ENCODE data around the gene ZNF862.

ZNF862 gene

GRCh38 chr7:149845257-149845980, 7.2 kb downstream of the ZNF862 start:
- TF ChIP-seq CREB5 (CRISPR knock-in tag; IDR thresholded peaks at IDR 0.05; ENCODE audit: low read depth) = no peak
- no peak for TF ChIP-seq SNAI2 (CRISPR knock-in tag; IDR thresholded peaks at IDR 0.05)
- no peak for TF ChIP-seq ZNF565 (CRISPR knock-in tag; conservative IDR thresholded peaks at IDR 0.05; ENCODE audit: low read depth)

GRCh38 chr7:149846021-149846420, 7.8 kb downstream of the ZNF862 start:
- no peak for ATAC-seq
- no peak for TF ChIP-seq TCF4 (CRISPR knock-in tag; IDR thresholded peaks at IDR 0.05; ENCODE audit: borderline replicate concordance)
- TF ChIP-seq TOX (CRISPR knock-in tag; IDR thresholded peaks at IDR 0.05; ENCODE audit: borderline replicate concordance) = no peak
- no peak for TF ChIP-seq PATZ1 (CRISPR knock-in tag; IDR thresholded peaks at IDR 0.05; ENCODE audit: borderline replicate concordance)
- no peak for TF ChIP-seq TSHZ2 (CRISPR knock-in tag; IDR thresholded peaks at IDR 0.05)
- no peak for TF ChIP-seq CSRNP3 (CRISPR knock-in tag; IDR thresholded peaks at IDR 0.05)
- TF ChIP-seq RARB (CRISPR knock-in tag; IDR thresholded peaks at IDR 0.05) = no peak
- TF ChIP-seq CSDC2 (CRISPR knock-in tag; IDR thresholded peaks at IDR 0.05) = no peak
- TF ChIP-seq SNAI2 (CRISPR knock-in tag; IDR thresholded peaks at IDR 0.05) = no peak
- no peak for TF ChIP-seq ZNF565 (CRISPR knock-in tag; conservative IDR thresholded peaks at IDR 0.05; ENCODE audit: low read depth)
- TF ChIP-seq ZNF70 (CRISPR knock-in tag; IDR thresholded peaks at IDR 0.05) = no peak
- no peak for TF ChIP-seq GLIS3 (CRISPR knock-in tag; IDR thresholded peaks at IDR 0.05)

More at GRCh38 chr7:149845257-149845980, 7.2 kb downstream of the ZNF862 start:
- ATAC-seq = no peak

GRCh38 chr7:149846436-149847046, 8.4 kb downstream of the ZNF862 start:
- TF ChIP-seq CSDC2 (CRISPR knock-in tag; IDR thresholded peaks at IDR 0.05) (no peak), CSRNP3 (CRISPR knock-in tag; IDR thresholded peaks at IDR 0.05) (no peak), TCF4 (CRISPR knock-in tag; IDR thresholded peaks at IDR 0.05; ENCODE audit: borderline replicate concordance) (no peak), ZNF70 (CRISPR knock-in tag; IDR thresholded peaks at IDR 0.05) (no peak), PATZ1 (CRISPR knock-in tag; IDR thresholded peaks at IDR 0.05; ENCODE audit: borderline replicate concordance) (no peak), BACH2 (CRISPR knock-in tag; IDR thresholded peaks at IDR 0.05; ENCODE audit: borderline replicate concordance) (no peak), RARB (CRISPR knock-in tag; IDR thresholded peaks at IDR 0.05) (no peak), ZFP3 (CRISPR knock-in tag; IDR thresholded peaks at IDR 0.05) (no peak)
- no peak for ATAC-seq

Measured in SK-N-SH treated with all-trans-retinoic acid at 6 μM for 48 hours (cell line).